Small intestine (tissue), 7 donors: Measurements from ENCODE around the gene ANKMY2. TPM values are rescaled to one million over a fixed set of nuclear protein-coding genes. Genes with fewer than 3 reads are reported as not detected.

Source experiments
- DNase-seq, 2 donors: peaks; one replicate each; pipeline versions ENCODE4 v3.0.0 to v3.0.0-alpha.2; 2013
- FAIRE-seq: peaks from 2 replicates; lab custom pipeline; 2012; peaks lifted over from hg19 to GRCh38; lab: Jason Lieb, UNC
- H3K27ac ChIP-seq, 3 donors: one replicate each; pipeline ENCODE4 v1.5.1; 2013; ENCODE audit warnings: low read length in 2 of 3, mild to moderate bottlenecking in 2 of 3, control low read depth in 1 of 3, inconsistent platforms in 1 of 3, low read depth in 1 of 3, moderate library complexity in 1 of 3
- H3K27me3 ChIP-seq, 3 donors: one replicate each; pipeline ENCODE4 v1.6.1; 2013; ENCODE audit warnings: low read length in 3 of 3, inconsistent platforms in 1 of 3; ENCODE audit not compliant: control insufficient read depth in 3 of 3, insufficient read depth in 3 of 3
- H3K36me3 ChIP-seq, 3 donors: one replicate each; pipeline ENCODE4 v1.6.1; 2013; ENCODE audit warnings: low read length in 3 of 3, inconsistent platforms in 1 of 3, low read depth in 1 of 3, mild to moderate bottlenecking in 1 of 3, moderate library complexity in 1 of 3; ENCODE audit not compliant: control insufficient read depth in 3 of 3, insufficient read depth in 2 of 3
- H3K4me1 ChIP-seq, 3 donors: one replicate each; pipeline ENCODE4 v1.6.1; 2013; ENCODE audit warnings: low read length in 2 of 3, inconsistent platforms in 1 of 3, low read depth in 1 of 3, mild to moderate bottlenecking in 1 of 3, moderate library complexity in 1 of 3; ENCODE audit not compliant: control insufficient read depth in 3 of 3, insufficient read depth in 2 of 3
- H3K4me3 ChIP-seq, 3 donors: one replicate each; pipeline ENCODE4 v1.5.1; 2013; ENCODE audit warnings: low read length in 3 of 3, control low read depth in 1 of 3, inconsistent platforms in 1 of 3, low read depth in 1 of 3, mild to moderate bottlenecking in 1 of 3, moderate library complexity in 1 of 3
- H3K9me3 ChIP-seq, 2 donors: one replicate each; pipeline ENCODE4 v1.6.1; 2013; ENCODE audit warnings: low read depth in 1 of 2, low read length in 1 of 2; ENCODE audit not compliant: control insufficient read depth in 2 of 2, insufficient read depth in 1 of 2
- WGBS, 3 donors: extraction: QIAGEN DNeasy Blood & Tissue Kit; methylation state at CpG; one replicate each; pipeline ENCODE4 v1.1.7; 2013; 5-methylcytosine and 5-hydroxymethylcytosine counted together
- polyA plus RNA-seq, 4 donors: library from polyadenylated mRNA; stranded (reverse) in 3 of 4; unstranded in 1 of 4; fragments of 200-250 nt in 3 of 4; fragments of 120-200 nt in 1 of 4; gene quantifications; one replicate each; pipeline versions ENCODE4 v1.2.1 to v1.2.3, GENCODE V29; 2013
- donor health status: healthy with polysubstance abuse.
- donor health status: control.
- donor health status: control.
- donor health status: Bipolar disorder and iron deficiency.
- donor health status: healthy.

Gene ANKMY2
- polyA plus RNA-seq, 4 donors, result 13.9 to 37.9 (median 14.2) TPM

GRCh38 chr7:16644636-16645592 is 640 bp downstream of the ANKMY2 start:
- peak; percentile 61 to 80 for DNase-seq
- Histone ChIP-seq H3K4me1 (peaks cover 5 to 19% (median 13%) of the 10 kb centered on the region in 3 donors), H3K36me3 (peaks cover 0 to 6% (median 0%) of the 10 kb centered on the region in 3 donors), H3K27me3 (no peaks in the 10 kb centered on the region), H3K27ac (peak overlapping the region; percentile 74 to 94 (median 92)), H3K9me3 (no peaks in the 10 kb centered on the region), H3K4me3 (peak overlapping the region; percentile 65 to 89 (median 87))
- WGBS, 3 donors, result 0 to 1% (median 0%) methylated on average over 56 to 57 of the region's 57 CpGs
- no peak for FAIRE-seq

GRCh38 chr7:16644157-16644556 is 1.4 kb downstream of the ANKMY2 start:
- peaks cover 3 to 19% (median 13%) of the 10 kb centered on the region in 3 donors for H3K4me1 ChIP-seq
- 28 to 44% (median 39%) methylated on average over 4 of the region's 4 CpGs for WGBS, 3 donors

GRCh38 chr7:16638282-16639280 is 7.0 kb downstream of the ANKMY2 start:
- peak overlapping the region in 1 of 3 donors; percentile 5 for H3K27ac ChIP-seq
- no peak for FAIRE-seq
- H3K27me3 ChIP-seq, result no peaks in the 10 kb centered on the region
- H3K36me3 ChIP-seq, result peaks cover 0 to 9% (median 4%) of the 10 kb centered on the region in 3 donors
- peak in 1 of 2 donors; percentile 59 for DNase-seq
- H3K4me1 ChIP-seq, result peaks cover 4 to 11% (median 10%) of the 10 kb centered on the region in 3 donors
- no peak overlapping the region for H3K4me3 ChIP-seq
- WGBS, 3 donors, result 46 to 66% (median 61%) methylated on average over 7 of the region's 7 CpGs
- H3K9me3 ChIP-seq, result no peaks in the 10 kb centered on the region

More at GRCh38 chr7:16644157-16644556, 1.4 kb downstream of the ANKMY2 start:
- DNase-seq (no peak), FAIRE-seq (no peak)
- peak overlapping the region in 2 of 3 donors; percentile 74 to 92 for H3K27ac ChIP-seq
- H3K4me3 ChIP-seq, result peak overlapping the region; percentile 65 to 89 (median 87)
- H3K9me3 ChIP-seq, result no peaks in the 10 kb centered on the region
- H3K27me3 ChIP-seq, result no peaks in the 10 kb centered on the region
- peaks cover 0 to 6% (median 0%) of the 10 kb centered on the region in 3 donors for H3K36me3 ChIP-seq

- H3K27ac ChIP-seq, result no peak overlapping the region
- no peak for FAIRE-seq
Observed at GRCh38 chr7:16637379-16637778, 8.2 kb downstream of the ANKMY2 start.

GRCh38 chr7:16636555-16637101 is 8.9 kb downstream of the ANKMY2 start:
- FAIRE-seq (no peak), DNase-seq (no peak)
- peaks cover 3 to 11% (median 6%) of the 10 kb centered on the region in 3 donors for H3K4me1 ChIP-seq
- 66 to 93% (median 92%) methylated on average over 1 of the region's 1 CpG for WGBS, 3 donors
- H3K27ac ChIP-seq, result no peak overlapping the region
- H3K9me3 ChIP-seq, result no peaks in the 10 kb centered on the region
- peaks cover 2 to 9% (median 4%) of the 10 kb centered on the region in 3 donors for H3K36me3 ChIP-seq
- no peaks in the 10 kb centered on the region for H3K27me3 ChIP-seq
- no peak overlapping the region for H3K4me3 ChIP-seq

More at GRCh38 chr7:16637379-16637778, 8.2 kb downstream of the ANKMY2 start:
- peaks cover 2 to 9% (median 4%) of the 10 kb centered on the region in 3 donors for H3K36me3 ChIP-seq
- no peaks in the 10 kb centered on the region for H3K9me3 ChIP-seq
- H3K4me1 ChIP-seq, result peaks cover 3 to 11% (median 6%) of the 10 kb centered on the region in 3 donors
- DNase-seq, result no peak
- no peak overlapping the region for H3K4me3 ChIP-seq
- H3K27me3 ChIP-seq, result no peaks in the 10 kb centered on the region
- WGBS, 3 donors, result 73 to 89% (median 87%) methylated on average over 5 of the region's 5 CpGs

- Histone ChIP-seq H3K27me3 (no peaks in the 10 kb centered on the region), H3K4me3 (no peak overlapping the region), H3K27ac (peak overlapping the region in 1 of 3 donors; percentile 61), H3K9me3 (no peaks in the 10 kb centered on the region), H3K4me1 (peaks cover 3 to 11% (median 6%) of the 10 kb centered on the region in 3 donors), H3K36me3 (peaks cover 2 to 5% (median 4%) of the 10 kb centered on the region in 3 donors)
- DNase-seq, result peak; percentile 34 to 54
- FAIRE-seq, result no peak
- 37 to 46% (median 40%) methylated on average over 4 of the region's 4 CpGs for WGBS, 3 donors
Observed at GRCh38 chr7:16634271-16634738, 11.2 kb downstream of the ANKMY2 start.

GRCh38 chr7:16630654-16631053 is 14.9 kb downstream of the ANKMY2 start:
- DNase-seq, result no peak
- H3K27me3 ChIP-seq, result no peaks in the 10 kb centered on the region
- H3K27ac ChIP-seq, result no peak overlapping the region
- no peak for FAIRE-seq
- WGBS, 3 donors, result 93 to 97% (median 94%) methylated on average over 1 of the region's 1 CpG
- no peaks in the 10 kb centered on the region for H3K9me3 ChIP-seq
- H3K4me3 ChIP-seq, result no peak overlapping the region
- H3K36me3 ChIP-seq, result peaks cover 2 to 8% (median 4%) of the 10 kb centered on the region in 3 donors
- H3K4me1 ChIP-seq, result peaks cover 0 to 3% (median 2%) of the 10 kb centered on the region in 3 donors
